Activated CD8-positive, alpha-beta memory T cell treated with anti-CD3 and anti-CD28 coated beads for 36 hours (primary cell): ENCODE measurements around the gene KCNJ1. TPM values are rescaled to one million over a fixed set of nuclear protein-coding genes. Genes with fewer than 3 reads are reported as not detected.

ENCODE experiments used
- total RNA-seq, 2 experiments: library from RNA; stranded (reverse); gene quantifications; one replicate each; pipeline ENCODE4 v1.2.3, GENCODE V29; 2021

KCNJ1 gene
- total RNA-seq, 2 experiments from 2014 or later: not detected

Other genes starting within 250 kb of the KCNJ1 start
- 10 to 100 TPM; 41.0 to 44.9 TPM for gene FLI1, start 173.2 kb downstream of the KCNJ1 start, total RNA-seq
- not detected for gene KCNJ5, start 24.1 kb upstream of the KCNJ1 start, total RNA-seq
- not detected for gene TP53AIP1, start 75.6 kb upstream of the KCNJ1 start, total RNA-seq